ENCODE measurements around the gene BPIFB1. TPM values are rescaled to one million over a fixed set of nuclear protein-coding genes. Genes with fewer than 3 reads are reported as not detected.
A peak's percentile ranks its signal among the peaks of the same experiment; 100 is the strongest.

BPIFB1 gene
- total RNA-seq, 1 experiment from 2014 or later = not detected

DNA sequence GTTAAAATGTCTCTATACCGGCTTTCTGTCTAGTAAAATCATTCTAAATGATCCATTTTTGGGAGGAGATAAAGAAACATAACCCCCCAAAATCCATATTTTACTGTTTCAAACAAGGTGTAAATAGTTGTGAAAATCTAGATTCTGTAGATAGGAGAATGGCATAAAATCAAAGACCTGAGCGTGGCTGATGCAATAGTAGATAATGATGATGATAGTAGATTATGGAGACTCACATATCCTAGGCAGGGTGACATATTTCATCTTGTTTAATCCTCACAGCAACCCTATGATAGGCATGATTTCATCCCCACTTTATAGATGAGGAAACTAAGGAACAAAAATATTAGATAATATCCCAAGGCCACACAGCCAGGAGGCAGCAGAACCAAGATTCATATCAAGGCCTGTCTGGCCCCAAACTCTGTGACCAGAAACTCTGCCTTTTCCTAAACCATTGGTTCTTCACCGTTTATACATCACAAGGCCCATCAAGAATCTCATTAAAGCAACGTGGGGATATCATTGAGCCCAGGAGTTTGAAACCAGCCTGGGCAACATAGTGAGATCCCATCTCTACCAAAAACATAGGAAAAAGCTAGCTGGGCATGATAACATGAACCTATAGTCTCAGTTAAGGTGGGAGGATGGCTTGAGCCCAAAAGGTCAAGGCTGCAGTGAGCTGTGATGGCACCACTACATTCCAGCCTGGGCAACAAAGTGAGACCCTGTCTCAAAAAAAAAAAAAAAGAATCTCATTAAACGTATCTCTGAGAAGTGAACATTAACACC lies 55.6 kb downstream of the BPIFB1 start:
- POLR2A ChIA-PET = no interaction called here
- TF ChIP-seq ELF4 (CRISPR knock-in tag; IDR thresholded peaks at IDR 0.05; ENCODE audit: low read depth) (no peak), ZNF121 (CRISPR knock-in tag; IDR thresholded peaks at IDR 0.05) (peak; percentile 72; the same call in 1 of the 2 replicates)
- TF ChIP-seq, protein P1, sequence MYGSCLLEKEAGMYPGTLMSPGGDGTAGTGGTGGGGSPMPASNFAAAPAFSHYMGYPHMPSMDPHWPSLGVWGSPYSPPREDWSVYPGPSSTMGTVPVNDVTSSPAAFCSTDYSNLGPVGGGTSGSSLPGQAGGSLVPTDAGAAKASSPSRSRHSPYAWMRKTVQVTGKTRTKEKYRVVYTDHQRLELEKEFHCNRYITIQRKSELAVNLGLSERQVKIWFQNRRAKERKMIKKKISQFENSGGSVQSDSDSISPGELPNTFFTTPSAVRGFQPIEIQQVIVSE (CRISPR knock-in tag; IDR thresholded peaks at IDR 0.05; ENCODE audit: borderline replicate concordance) = no peak
- Mint-ChIP-seq H3K4me3 (no peak overlapping the region), H3K36me3 (no peaks in the 10 kb centered on the region), H3K4me1 (no peaks in the 10 kb centered on the region), H3K27ac (no peak overlapping the region), H3K27me3 (ENCODE audit: low read depth) (no peaks in the 10 kb centered on the region), H3K9me3 (no peaks in the 10 kb centered on the region)
- no peak for DNase-seq (ENCODE audit: low spot score)
- CTCF ChIA-PET = no interaction called here
- no peak for ATAC-seq

DNA sequence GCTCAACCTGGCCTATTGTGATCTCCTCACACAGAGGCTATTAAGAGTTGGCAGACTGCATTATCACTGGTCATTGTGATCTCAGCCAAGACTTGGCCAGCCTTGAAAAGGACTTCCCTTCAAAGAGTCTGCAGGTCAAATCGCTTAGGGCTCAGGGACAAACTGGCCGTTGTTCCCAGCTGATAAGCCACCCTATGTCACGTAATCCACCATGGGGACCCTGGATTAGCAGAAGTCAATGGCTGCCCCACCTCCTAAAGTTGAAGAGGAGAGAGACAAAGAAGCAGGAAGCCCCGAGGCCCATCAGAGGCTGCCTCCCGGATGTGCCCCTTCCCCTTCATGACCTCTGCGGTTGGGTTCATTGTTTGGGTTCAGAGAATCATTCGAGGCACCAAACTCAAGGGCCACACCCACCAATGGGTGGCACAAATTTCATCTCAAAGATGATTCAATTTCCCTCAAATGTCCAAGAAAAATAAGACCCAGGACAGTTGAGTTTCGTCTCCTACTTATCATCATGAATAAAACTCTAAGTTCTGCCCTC lies 56.6 kb downstream of the BPIFB1 start:
- POLR2A ChIA-PET = no interaction called here
- Mint-ChIP-seq H3K9me3 (no peaks in the 10 kb centered on the region), H3K27me3 (ENCODE audit: low read depth) (no peaks in the 10 kb centered on the region), H3K4me1 (no peaks in the 10 kb centered on the region), H3K27ac (no peak overlapping the region), H3K4me3 (no peak overlapping the region), H3K36me3 (no peaks in the 10 kb centered on the region)
- no peak for DNase-seq (ENCODE audit: low spot score)
- no peak for ATAC-seq
- CTCF ChIA-PET = no interaction called here
- no peak for TF ChIP-seq RORB (CRISPR knock-in tag; IDR thresholded peaks at IDR 0.05)
- TF ChIP-seq GABPB1 (CRISPR knock-in tag; IDR thresholded peaks at IDR 0.05) = peak; percentile 56

DNA sequence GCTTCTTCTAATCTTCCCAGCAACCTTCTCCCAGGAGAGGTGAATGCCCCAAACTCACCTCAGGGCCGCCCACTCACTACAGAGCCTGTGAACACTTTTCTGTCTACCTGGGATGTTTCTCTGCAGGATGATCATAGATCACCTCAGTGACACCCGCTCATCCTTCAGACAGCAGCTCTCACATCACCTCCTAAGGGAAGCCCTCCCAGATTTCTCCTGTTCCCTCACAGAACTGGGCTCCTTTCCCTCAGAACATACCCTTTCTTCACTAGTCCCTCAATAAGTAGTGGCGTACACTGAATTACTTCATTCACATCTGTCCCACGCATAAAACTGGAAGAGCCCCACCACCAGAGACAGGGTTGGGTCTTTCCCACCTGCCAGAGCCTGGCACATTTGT lies 60.5 kb downstream of the BPIFB1 start:
- TF ChIP-seq, protein P2, sequence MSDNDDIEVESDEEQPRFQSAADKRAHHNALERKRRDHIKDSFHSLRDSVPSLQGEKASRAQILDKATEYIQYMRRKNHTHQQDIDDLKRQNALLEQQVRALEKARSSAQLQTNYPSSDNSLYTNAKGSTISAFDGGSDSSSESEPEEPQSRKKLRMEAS (CRISPR knock-in tag; IDR thresholded peaks at IDR 0.05) = no peak
- TF ChIP-seq MLX (CRISPR knock-in tag; IDR thresholded peaks at IDR 0.05) (no peak), JUN (CRISPR knock-in tag; IDR thresholded peaks at IDR 0.05) (no peak), FOXJ3 (CRISPR knock-in tag; IDR thresholded peaks at IDR 0.05; ENCODE audit: borderline replicate concordance) (no peak), EMX1 (CRISPR knock-in tag; IDR thresholded peaks at IDR 0.05) (no peak), IRF1 (CRISPR knock-in tag; IDR thresholded peaks at IDR 0.05) (no peak), RORB (CRISPR knock-in tag; IDR thresholded peaks at IDR 0.05) (no peak), ZNF317 (CRISPR knock-in tag; IDR thresholded peaks at IDR 0.05; ENCODE audit: borderline replicate concordance, low read depth) (no peak)
- TF ChIP-seq, protein P3, sequence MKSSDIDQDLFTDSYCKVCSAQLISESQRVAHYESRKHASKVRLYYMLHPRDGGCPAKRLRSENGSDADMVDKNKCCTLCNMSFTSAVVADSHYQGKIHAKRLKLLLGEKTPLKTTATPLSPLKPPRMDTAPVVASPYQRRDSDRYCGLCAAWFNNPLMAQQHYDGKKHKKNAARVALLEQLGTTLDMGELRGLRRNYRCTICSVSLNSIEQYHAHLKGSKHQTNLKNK (CRISPR knock-in tag; IDR thresholded peaks at IDR 0.05) = no peak
- TF ChIP-seq, protein P1 (CRISPR knock-in tag; IDR thresholded peaks at IDR 0.05; ENCODE audit: borderline replicate concordance) = no peak
- ATAC-seq = no peak
- Mint-ChIP-seq H3K27ac (no peak overlapping the region), H3K4me3 (no peak overlapping the region), H3K36me3 (no peaks in the 10 kb centered on the region), H3K4me1 (peaks cover 4% of the 10 kb centered on the region), H3K27me3 (ENCODE audit: low read depth) (no peaks in the 10 kb centered on the region), H3K9me3 (no peaks in the 10 kb centered on the region)
- ChIA-PET CTCF (no interaction called here), POLR2A (no interaction called here)
- DNase-seq (ENCODE audit: low spot score) = no peak

DNA sequence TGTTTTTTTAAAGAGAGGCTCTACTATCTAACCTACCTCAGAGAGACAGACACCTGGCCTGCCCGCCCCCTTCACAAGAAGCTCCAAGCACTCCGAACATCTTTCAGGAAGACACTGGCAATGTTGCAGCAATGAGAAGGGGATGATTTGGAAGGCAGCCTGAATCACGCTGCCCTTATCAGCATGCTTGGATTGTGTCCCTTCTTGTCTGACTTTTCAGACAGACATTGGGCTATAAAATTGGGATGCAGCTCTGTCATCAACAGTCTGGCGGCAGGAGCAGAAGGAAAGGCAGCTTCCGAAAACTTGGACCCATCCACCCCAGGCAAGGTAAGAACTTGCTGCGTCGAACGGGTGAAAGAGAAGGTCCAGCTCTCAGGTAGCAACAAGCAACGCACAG lies 62.3 kb downstream of the BPIFB1 start:
- TF ChIP-seq NFYB (CRISPR knock-in tag; conservative IDR thresholded peaks at IDR 0.05; ENCODE audit: low read depth) (no peak), USF1 (CRISPR knock-in tag; IDR thresholded peaks at IDR 0.05) (no peak), ETV6 (CRISPR knock-in tag; IDR thresholded peaks at IDR 0.05) (no peak), MYBL2 (CRISPR knock-in tag; IDR thresholded peaks at IDR 0.05) (no peak), TEAD4 (CRISPR knock-in tag; IDR thresholded peaks at IDR 0.05) (no peak)
- TF ChIP-seq, protein P1 (CRISPR knock-in tag; IDR thresholded peaks at IDR 0.05; ENCODE audit: borderline replicate concordance) = no peak
- ChIA-PET POLR2A (interaction anchor here (0.6 kb wide), 2 partner anchors 57 to 633 kb away, joined by 4 read pairs; no protein-coding TSS in a partner anchor), CTCF (no interaction called here)
- no peaks in the 10 kb centered on the region for H3K27me3 Mint-ChIP-seq (ENCODE audit: low read depth)
- no peaks in the 10 kb centered on the region for H3K9me3 Mint-ChIP-seq
- H3K4me3 Mint-ChIP-seq = no peak overlapping the region
- H3K4me1 Mint-ChIP-seq = peaks cover 12% of the 10 kb centered on the region
- ATAC-seq (no peak), DNase-seq (ENCODE audit: low spot score) (no peak)
- no peak overlapping the region; the same call in 1 of the 2 replicates for H3K27ac Mint-ChIP-seq
- peaks cover 6% of the 10 kb centered on the region for H3K36me3 Mint-ChIP-seq
